ENCODE measurements around the gene SRD5A1.

SRD5A1 gene

DNA sequence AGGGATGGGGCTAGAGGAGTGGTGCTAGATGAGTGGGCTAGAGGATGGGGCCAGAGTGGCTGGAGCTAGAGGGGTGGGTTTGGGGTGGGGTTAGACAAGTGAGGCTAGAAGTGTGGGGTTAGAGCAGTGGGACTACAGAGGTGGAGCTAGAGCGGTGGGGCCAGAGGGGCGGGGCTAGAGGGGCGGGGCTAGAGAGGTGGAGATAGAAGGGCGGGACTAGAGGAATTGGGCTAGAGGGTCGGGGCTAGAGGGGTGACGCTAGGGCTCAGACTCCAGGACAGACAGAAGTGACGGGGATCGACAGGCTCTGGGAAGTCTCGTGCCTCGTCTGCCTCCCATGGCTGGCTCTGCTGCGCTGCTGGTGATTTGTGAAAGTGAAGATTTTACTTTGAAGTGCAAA is 49.0 kb downstream of the SRD5A1 start:
- ATAC-seq: no peak
- TF ChIP-seq ISL1 (CRISPR knock-in tag; IDR thresholded peaks at IDR 0.05) (no peak), BACH2 (CRISPR knock-in tag; IDR thresholded peaks at IDR 0.05; ENCODE audit: borderline replicate concordance) (no peak), ZNF70 (CRISPR knock-in tag; IDR thresholded peaks at IDR 0.05) (no peak), ARNTL (CRISPR knock-in tag; IDR thresholded peaks at IDR 0.05; ENCODE audit: borderline replicate concordance, low read depth) (no peak), TCF4 (CRISPR knock-in tag; IDR thresholded peaks at IDR 0.05; ENCODE audit: borderline replicate concordance) (no peak), ZC3H10 (CRISPR knock-in tag; IDR thresholded peaks at IDR 0.05) (no peak), ZNF565 (CRISPR knock-in tag; conservative IDR thresholded peaks at IDR 0.05; ENCODE audit: low read depth) (no peak), PPARA (CRISPR knock-in tag; IDR thresholded peaks at IDR 0.05; ENCODE audit: borderline replicate concordance) (no peak), PATZ1 (CRISPR knock-in tag; IDR thresholded peaks at IDR 0.05; ENCODE audit: borderline replicate concordance) (no peak), ESRRG (CRISPR knock-in tag; IDR thresholded peaks at IDR 0.05) (no peak), SNAI2 (CRISPR knock-in tag; IDR thresholded peaks at IDR 0.05) (no peak)
- TF ChIP-seq, protein P1, sequence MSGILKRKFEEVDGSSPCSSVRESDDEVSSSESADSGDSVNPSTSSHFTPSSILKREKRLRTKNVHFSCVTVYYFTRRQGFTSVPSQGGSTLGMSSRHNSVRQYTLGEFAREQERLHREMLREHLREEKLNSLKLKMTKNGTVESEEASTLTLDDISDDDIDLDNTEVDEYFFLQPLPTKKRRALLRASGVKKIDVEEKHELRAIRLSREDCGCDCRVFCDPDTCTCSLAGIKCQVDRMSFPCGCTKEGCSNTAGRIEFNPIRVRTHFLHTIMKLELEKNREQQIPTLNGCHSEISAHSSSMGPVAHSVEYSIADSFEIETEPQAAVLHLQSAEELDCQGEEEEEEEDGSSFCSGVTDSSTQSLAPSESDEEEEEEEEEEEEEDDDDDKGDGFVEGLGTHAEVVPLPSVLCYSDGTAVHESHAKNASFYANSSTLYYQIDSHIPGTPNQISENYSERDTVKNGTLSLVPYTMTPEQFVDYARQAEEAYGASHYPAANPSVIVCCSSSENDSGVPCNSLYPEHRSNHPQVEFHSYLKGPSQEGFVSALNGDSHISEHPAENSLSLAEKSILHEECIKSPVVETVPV (CRISPR knock-in tag; IDR thresholded peaks at IDR 0.05): no peak

DNA sequence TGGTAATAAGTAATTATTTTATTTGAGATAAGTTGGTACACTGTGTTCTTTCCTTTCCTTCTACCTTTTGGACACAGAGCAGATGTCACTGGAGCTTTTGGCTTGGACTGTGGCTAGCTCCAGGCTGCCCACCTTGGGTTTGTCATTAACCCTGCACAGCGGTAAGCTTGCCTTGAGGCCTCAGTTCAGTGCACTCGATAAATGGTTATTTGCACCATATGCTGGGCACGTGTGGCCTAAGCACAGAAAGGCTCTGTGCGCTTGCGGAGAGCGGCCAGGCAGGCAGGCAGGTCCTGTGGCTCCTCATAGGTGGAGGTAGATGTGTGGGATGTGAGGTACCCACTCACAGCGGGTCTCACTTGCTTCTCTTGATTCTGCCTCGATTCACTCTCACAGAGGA is 50.0 kb downstream of the SRD5A1 start:
- no peak for ATAC-seq
- no peak for TF ChIP-seq ZC3H10 (CRISPR knock-in tag; IDR thresholded peaks at IDR 0.05)
- TF ChIP-seq RARB (CRISPR knock-in tag; IDR thresholded peaks at IDR 0.05): no peak
- TF ChIP-seq BACH2 (CRISPR knock-in tag; IDR thresholded peaks at IDR 0.05; ENCODE audit: borderline replicate concordance): no peak
- TF ChIP-seq SNAI2 (CRISPR knock-in tag; IDR thresholded peaks at IDR 0.05): no peak
- no peak for TF ChIP-seq PPARA (CRISPR knock-in tag; IDR thresholded peaks at IDR 0.05; ENCODE audit: borderline replicate concordance)
- no peak for TF ChIP-seq TSHZ2 (CRISPR knock-in tag; IDR thresholded peaks at IDR 0.05)
- TF ChIP-seq GLIS3 (CRISPR knock-in tag; IDR thresholded peaks at IDR 0.05): no peak
- TF ChIP-seq, protein P1 (CRISPR knock-in tag; IDR thresholded peaks at IDR 0.05): no peak
- TF ChIP-seq ZFP30 (CRISPR knock-in tag; IDR thresholded peaks at IDR 0.05): no peak
- no peak for TF ChIP-seq ISL1 (CRISPR knock-in tag; IDR thresholded peaks at IDR 0.05)
- TF ChIP-seq ARNTL (CRISPR knock-in tag; IDR thresholded peaks at IDR 0.05; ENCODE audit: borderline replicate concordance, low read depth): no peak
- TF ChIP-seq OSR1 (CRISPR knock-in tag; IDR thresholded peaks at IDR 0.05): no peak
- TF ChIP-seq CSDC2 (CRISPR knock-in tag; IDR thresholded peaks at IDR 0.05): no peak
- TF ChIP-seq ZNF8 (CRISPR knock-in tag; IDR thresholded peaks at IDR 0.05): no peak

DNA sequence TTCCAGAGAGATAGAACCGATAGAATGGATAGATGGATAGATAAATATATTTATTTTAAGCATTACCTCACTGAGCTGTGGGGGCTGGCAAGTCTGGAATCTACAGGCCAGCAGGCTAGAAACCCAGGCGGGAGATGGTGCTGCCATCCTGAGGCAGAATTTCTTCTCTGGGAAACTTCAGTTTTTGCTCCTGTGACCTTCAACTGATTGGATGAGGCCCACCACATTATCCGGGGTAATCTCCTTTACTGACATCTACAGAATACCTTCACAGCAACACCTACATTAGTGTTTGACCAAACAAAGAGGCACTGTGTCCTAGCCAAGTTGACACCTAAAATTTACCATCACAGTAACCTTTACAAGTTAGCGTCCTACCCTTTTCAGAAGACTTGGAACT is 50.8 kb downstream of the SRD5A1 start:
- ATAC-seq: no peak
- no peak for TF ChIP-seq CSDC2 (CRISPR knock-in tag; IDR thresholded peaks at IDR 0.05)
- no peak for TF ChIP-seq PPARA (CRISPR knock-in tag; IDR thresholded peaks at IDR 0.05; ENCODE audit: borderline replicate concordance)
- no peak for TF ChIP-seq PATZ1 (CRISPR knock-in tag; IDR thresholded peaks at IDR 0.05; ENCODE audit: borderline replicate concordance)
- TF ChIP-seq ZFP30 (CRISPR knock-in tag; IDR thresholded peaks at IDR 0.05): no peak
- TF ChIP-seq RARB (CRISPR knock-in tag; IDR thresholded peaks at IDR 0.05): no peak

All from SK-N-SH treated with all-trans-retinoic acid at 6 μM for 48 hours (cell line).